Ishikawa (cell line): ENCODE results near the gene NAV2.

ENCODE experiments used
- CEBPB ChIP-seq: IDR thresholded peaks from 2 replicates; pipeline ENCODE4 v1.6.1; 2012
- CREB1 ChIP-seq: IDR thresholded peaks from 2 replicates; pipeline ENCODE4 v1.6.1; 2012; ENCODE audit warnings: low read depth
- EGR1 ChIP-seq: IDR thresholded peaks from 2 replicates; pipeline ENCODE4 v1.6.1; 2012
- EP300 ChIP-seq: IDR thresholded peaks from 2 replicates; pipeline ENCODE4 v1.6.1; 2012; ENCODE audit warnings: borderline replicate concordance
- FOXM1 ChIP-seq: IDR thresholded peaks from 2 replicates; pipeline ENCODE4 v1.6.1; 2012; ENCODE audit warnings: low read depth, borderline replicate concordance
- NFIC ChIP-seq: IDR thresholded peaks from 2 replicates; pipeline ENCODE4 v1.6.1; 2012
- RAD21 ChIP-seq: IDR thresholded peaks from 2 replicates; pipeline ENCODE4 v1.6.1; 2012; ENCODE audit warnings: low read depth
- TAF1 ChIP-seq: IDR thresholded peaks from 2 replicates; pipeline ENCODE4 v1.6.1; 2012; ENCODE audit warnings: low read depth, mild to moderate bottlenecking
- TCF12 ChIP-seq: IDR thresholded peaks from 2 replicates; pipeline ENCODE4 v1.6.1; 2012; ENCODE audit warnings: low read depth
- TEAD4 ChIP-seq: IDR thresholded peaks from 2 replicates; pipeline ENCODE4 v1.6.1; 2012
- YY1 ChIP-seq: IDR thresholded peaks from 2 replicates; pipeline ENCODE4 v1.6.1; 2012; ENCODE audit warnings: low read depth
- ZBTB7A ChIP-seq: IDR thresholded peaks from 2 replicates; pipeline ENCODE4 v1.6.1; 2012; ENCODE audit warnings: low read depth
- TF ChIP-seq, protein P1 (sequence below): IDR thresholded peaks from 2 replicates; pipeline ENCODE4 v1.6.1; 2012
- TF ChIP-seq, protein P2 (sequence below): IDR thresholded peaks from 2 replicates; pipeline ENCODE4 v1.6.1; 2012
- TF ChIP-seq, protein P3 (sequence below): IDR thresholded peaks from 2 replicates; pipeline ENCODE4 v1.6.1; 2012; ENCODE audit warnings: low read depth, mild to moderate bottlenecking

Gene NAV2

DNA sequence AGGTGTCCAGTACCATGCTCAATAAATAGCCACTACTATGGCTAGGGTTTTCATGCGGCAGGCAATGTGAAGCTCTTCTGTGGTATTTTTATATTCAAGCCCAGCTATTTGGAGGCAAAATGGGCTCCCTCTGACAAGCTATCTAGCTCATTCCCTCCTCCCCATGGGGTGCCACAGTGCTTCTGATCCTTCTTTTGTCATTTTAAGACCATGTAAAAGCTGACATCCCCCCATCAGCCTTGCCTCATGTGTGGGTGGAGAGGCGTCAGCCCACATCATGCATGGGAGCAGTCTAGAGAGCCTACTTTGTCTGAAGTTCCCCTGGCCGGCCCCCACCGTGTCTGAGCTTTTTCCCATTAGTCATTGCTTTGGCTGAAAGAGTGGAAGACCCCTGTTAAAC lies 59.8 kb downstream of the NAV2 start:
- no peak for TF ChIP-seq TCF12
- no peak for TF ChIP-seq FOXM1
- TF ChIP-seq CEBPB: no peak
- no peak for TF ChIP-seq NFIC
- no peak for TF ChIP-seq ZBTB7A
- TF ChIP-seq YY1: no peak
- no peak for TF ChIP-seq RAD21
- no peak for TF ChIP-seq EGR1
- no peak for TF ChIP-seq EP300
- no peak for TF ChIP-seq TAF1
- TF ChIP-seq, protein P1, sequence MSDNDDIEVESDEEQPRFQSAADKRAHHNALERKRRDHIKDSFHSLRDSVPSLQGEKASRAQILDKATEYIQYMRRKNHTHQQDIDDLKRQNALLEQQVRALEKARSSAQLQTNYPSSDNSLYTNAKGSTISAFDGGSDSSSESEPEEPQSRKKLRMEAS: no peak
- TF ChIP-seq CREB1: no peak
- TF ChIP-seq, protein P2, sequence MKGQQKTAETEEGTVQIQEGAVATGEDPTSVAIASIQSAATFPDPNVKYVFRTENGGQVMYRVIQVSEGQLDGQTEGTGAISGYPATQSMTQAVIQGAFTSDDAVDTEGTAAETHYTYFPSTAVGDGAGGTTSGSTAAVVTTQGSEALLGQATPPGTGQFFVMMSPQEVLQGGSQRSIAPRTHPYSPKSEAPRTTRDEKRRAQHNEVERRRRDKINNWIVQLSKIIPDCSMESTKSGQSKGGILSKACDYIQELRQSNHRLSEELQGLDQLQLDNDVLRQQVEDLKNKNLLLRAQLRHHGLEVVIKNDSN: no peak
- TF ChIP-seq, protein P3, sequence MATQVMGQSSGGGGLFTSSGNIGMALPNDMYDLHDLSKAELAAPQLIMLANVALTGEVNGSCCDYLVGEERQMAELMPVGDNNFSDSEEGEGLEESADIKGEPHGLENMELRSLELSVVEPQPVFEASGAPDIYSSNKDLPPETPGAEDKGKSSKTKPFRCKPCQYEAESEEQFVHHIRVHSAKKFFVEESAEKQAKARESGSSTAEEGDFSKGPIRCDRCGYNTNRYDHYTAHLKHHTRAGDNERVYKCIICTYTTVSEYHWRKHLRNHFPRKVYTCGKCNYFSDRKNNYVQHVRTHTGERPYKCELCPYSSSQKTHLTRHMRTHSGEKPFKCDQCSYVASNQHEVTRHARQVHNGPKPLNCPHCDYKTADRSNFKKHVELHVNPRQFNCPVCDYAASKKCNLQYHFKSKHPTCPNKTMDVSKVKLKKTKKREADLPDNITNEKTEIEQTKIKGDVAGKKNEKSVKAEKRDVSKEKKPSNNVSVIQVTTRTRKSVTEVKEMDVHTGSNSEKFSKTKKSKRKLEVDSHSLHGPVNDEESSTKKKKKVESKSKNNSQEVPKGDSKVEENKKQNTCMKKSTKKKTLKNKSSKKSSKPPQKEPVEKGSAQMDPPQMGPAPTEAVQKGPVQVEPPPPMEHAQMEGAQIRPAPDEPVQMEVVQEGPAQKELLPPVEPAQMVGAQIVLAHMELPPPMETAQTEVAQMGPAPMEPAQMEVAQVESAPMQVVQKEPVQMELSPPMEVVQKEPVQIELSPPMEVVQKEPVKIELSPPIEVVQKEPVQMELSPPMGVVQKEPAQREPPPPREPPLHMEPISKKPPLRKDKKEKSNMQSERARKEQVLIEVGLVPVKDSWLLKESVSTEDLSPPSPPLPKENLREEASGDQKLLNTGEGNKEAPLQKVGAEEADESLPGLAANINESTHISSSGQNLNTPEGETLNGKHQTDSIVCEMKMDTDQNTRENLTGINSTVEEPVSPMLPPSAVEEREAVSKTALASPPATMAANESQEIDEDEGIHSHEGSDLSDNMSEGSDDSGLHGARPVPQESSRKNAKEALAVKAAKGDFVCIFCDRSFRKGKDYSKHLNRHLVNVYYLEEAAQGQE: no peak
- no peak for TF ChIP-seq TEAD4

DNA sequence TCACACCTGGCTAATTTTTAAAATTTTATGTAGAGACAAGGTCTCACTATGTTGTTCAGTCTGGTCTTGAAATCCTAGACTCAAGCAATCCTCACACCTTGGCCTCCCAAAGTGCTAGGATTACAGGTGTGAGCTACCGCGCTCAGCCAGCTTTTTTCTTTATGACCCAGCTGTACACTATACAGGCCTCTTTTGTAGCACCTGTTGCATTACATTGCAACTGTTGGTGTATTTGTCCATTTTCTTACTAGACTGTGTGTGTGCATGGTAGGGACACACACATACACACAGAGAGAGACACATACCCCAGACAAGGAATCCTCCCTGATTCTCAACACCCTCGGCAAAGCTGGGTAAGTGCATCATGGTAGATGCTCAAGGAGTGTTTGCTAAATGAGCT lies 61.7 kb downstream of the NAV2 start:
- no peak for TF ChIP-seq EGR1
- TF ChIP-seq CEBPB: no peak
- TF ChIP-seq ZBTB7A: no peak
- TF ChIP-seq, protein P1: no peak
- TF ChIP-seq TCF12: no peak
- TF ChIP-seq, protein P2: no peak
- TF ChIP-seq NFIC: no peak
- TF ChIP-seq TEAD4: no peak

DNA sequence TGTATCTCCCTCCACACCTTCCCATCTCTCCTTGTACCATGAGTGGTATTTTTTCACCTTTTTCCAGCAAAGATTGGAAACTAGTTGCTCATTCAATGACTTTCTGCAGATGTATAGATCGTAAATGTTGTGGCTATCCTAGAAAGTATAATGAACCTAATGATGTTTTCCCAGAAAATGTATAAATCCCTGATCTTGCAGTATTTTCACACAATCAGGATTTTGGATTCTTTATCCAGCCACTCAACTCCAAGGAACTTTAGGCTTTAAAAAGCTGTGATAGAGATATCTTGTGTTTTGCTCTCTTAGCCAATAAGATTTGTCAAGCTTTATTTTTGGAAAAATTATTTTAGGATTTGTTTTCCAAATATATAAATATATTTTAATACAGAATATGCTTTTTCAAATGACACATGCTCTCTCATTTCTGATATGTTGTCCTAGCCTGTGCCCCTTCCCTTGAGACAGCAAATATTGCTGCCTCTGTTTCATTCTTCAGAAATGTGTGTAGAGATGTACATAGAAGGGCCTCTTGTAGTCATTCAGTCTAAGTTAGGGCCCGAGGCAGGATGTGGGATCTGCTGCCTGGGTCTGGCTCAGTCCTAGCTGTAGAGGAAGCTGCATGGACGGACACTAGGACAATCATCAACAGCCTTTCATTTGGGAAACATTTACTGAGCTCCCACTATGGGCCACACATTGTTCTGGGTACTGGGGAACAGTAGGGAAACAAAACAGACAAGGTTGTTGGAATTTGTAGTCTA lies 62.4 kb downstream of the NAV2 start:
- TF ChIP-seq CEBPB (no peak), ZBTB7A (no peak), TAF1 (no peak), NFIC (no peak), RAD21 (no peak), TCF12 (no peak), FOXM1 (no peak), EP300 (no peak), TEAD4 (no peak), EGR1 (no peak), CREB1 (no peak), YY1 (no peak)
- TF ChIP-seq, protein P3: no peak
- TF ChIP-seq, protein P1: no peak
- TF ChIP-seq, protein P2: no peak

DNA sequence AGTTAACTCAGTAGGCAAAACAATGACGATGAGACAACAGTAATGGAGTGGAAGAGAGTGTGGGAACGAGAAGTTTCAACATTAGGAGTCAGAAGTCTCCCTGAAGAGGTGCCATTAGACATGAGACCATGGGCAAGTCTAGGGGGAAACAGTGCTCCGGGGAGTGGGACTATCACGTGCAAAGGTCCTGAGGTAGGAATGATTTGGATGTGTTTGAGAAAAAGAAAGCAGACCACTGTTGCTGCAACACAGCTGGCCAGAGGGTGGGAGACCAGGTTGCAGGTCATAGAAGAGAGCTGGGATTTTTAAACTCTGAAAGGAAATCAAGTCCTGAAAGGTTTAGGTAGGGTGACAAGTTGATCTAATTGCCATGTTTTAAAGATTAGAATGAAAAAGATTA lies 63.0 kb downstream of the NAV2 start:
- no peak for TF ChIP-seq EP300
- TF ChIP-seq TEAD4: no peak
- TF ChIP-seq, protein P1: no peak
- no peak for TF ChIP-seq TAF1
- TF ChIP-seq RAD21: no peak
- TF ChIP-seq YY1: no peak
- TF ChIP-seq CEBPB: no peak
- TF ChIP-seq, protein P3: no peak
- TF ChIP-seq EGR1: no peak
- TF ChIP-seq, protein P2: no peak
- no peak for TF ChIP-seq TCF12
- TF ChIP-seq ZBTB7A: no peak
- no peak for TF ChIP-seq NFIC
- no peak for TF ChIP-seq FOXM1
- TF ChIP-seq CREB1: no peak
